Activated naive CD4-positive, alpha-beta T cell treated with anti-CD3 and anti-CD28 coated beads, Interleukin-2, amount 10 ng/mL, durations not matched to agents 5 hours and 36 hours (primary cell): ENCODE measurements around the gene RFX2. TPM values are rescaled to one million over a fixed set of nuclear protein-coding genes. Genes with fewer than 3 reads are reported as not detected.

Experiments used
- total RNA-seq, 2 experiments: library from RNA; stranded (reverse); gene quantifications; one replicate each; pipeline ENCODE4 v1.2.3, GENCODE V29; 2021

RFX2 gene
- total RNA-seq, result 10 to 100 TPM in 1 of 2 experiments, 1 to 10 TPM in 1; 10.0 to 12.8 TPM

DNA sequence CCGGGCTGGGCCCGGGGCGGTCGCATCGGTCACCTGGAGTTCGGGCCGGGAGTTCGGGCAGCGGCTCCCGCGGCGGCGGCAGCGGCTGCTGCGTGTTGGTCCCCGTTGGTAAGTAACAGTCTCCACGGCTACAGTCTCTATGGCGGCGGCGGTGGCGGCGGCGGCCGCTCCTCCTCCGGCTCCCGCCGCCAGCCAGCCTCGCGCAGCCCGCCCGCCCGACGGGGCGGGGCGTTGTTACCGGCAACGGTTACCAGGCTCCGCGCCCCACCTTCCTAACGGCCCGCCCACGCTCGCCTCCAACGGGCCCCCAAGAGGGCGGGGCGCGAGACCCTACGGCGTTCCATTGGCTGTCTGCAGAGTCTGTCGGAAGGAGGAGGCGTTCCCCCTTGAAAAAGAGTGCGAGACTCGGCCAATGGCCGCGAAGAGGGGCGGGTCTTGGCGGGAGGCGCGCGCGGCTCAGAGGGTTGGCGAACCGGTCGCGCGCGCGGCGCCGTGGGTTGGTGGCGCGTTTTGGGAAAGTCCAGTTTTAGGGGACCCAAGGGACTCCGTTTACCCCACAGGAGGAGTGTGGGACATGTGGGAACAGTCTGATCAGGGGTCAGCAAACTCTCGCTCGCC is at the start of gene RFX2:
TSS of gene RFX2 (minus strand) at position 141 of the 618 bp plus-strand sequence. CDS start 63,004 bp downstream, outside the sequence.

GRCh38 chr19:5977785-5978605 is 132.3 kb downstream of the RFX2 start, which contains the start of gene RANBP3:
Gene RANBP3 (minus strand): TSS chr19:5978140. CDS start chr19:5978082, 58 bp downstream.

Other genes with a start within 250 kb of the RFX2 start
- gene FUT5, start 240.0 kb downstream of the RFX2 start, total RNA-seq, result under 1 TPM in 1 of 2 experiments, not detected in 1; 0.19 TPM
- 100 to 1,000 TPM; 212 to 226 TPM for gene NDUFA11, start 206.7 kb downstream of the RFX2 start, total RNA-seq
- 10 to 100 TPM; 12.9 to 13.8 TPM for gene VMAC, start 205.6 kb downstream of the RFX2 start, total RNA-seq
- 10 to 100 TPM; 22.1 to 24.3 TPM for gene CAPS, start 196.2 kb downstream of the RFX2 start, total RNA-seq
- 10 to 100 TPM; 78.3 to 79.2 TPM for gene RANBP3, start 132.4 kb downstream of the RFX2 start, total RNA-seq
- gene ACSBG2, start 25.2 kb upstream of the RFX2 start, total RNA-seq, result not detected
- 10 to 100 TPM; 36.2 to 39.2 TPM for gene MLLT1, start 169.5 kb upstream of the RFX2 start, total RNA-seq
- gene ACER1, start 223.1 kb upstream of the RFX2 start, total RNA-seq, result under 1 TPM; 0.40 to 0.84 TPM